ENCODE measurements around the gene PKHD1. TPM values are rescaled to one million over a fixed set of nuclear protein-coding genes. Genes with fewer than 3 reads are reported as not detected.

PKHD1 gene
- total and polyA plus RNA-seq, 2 of the 13 experiments (the other 11 are each of a cell fraction or from before 2014, with no cell fraction given) = 0.01 to 0.13 TPM

- TF ChIP-seq PATZ1 (CRISPR knock-in tag; IDR thresholded peaks at IDR 0.05) = peak; percentile 28; the same call in 1 of the 2 replicates
- TF ChIP-seq RFXAP (CRISPR knock-in tag; IDR thresholded peaks at IDR 0.05; ENCODE audit: borderline replicate concordance) = no peak
- TF ChIP-seq NFYB (CRISPR knock-in tag; IDR thresholded peaks at IDR 0.05) = peak; percentile 60
- no peak for TF ChIP-seq HNF4A (CRISPR knock-in tag; IDR thresholded peaks at IDR 0.05)
- TF ChIP-seq ZNF710 (CRISPR knock-in tag; IDR thresholded peaks at IDR 0.05; ENCODE audit: borderline replicate concordance) = 0 out of 2 replicates have a peak, but pooled peaks have one; percentile 53
- TF ChIP-seq CBX1 (IDR thresholded peaks at IDR 0.05; ENCODE audit: low read depth) = peak; percentile 77
- no peak for TF ChIP-seq SRF (IDR thresholded peaks at IDR 0.05; ENCODE audit: low read depth, low read length)
- TF ChIP-seq CBX5 (CRISPR knock-in tag; IDR thresholded peaks at IDR 0.05; ENCODE audit: borderline replicate concordance) = peak; percentile 72; the same call in 1 of the 2 replicates
- TF ChIP-seq ZFP36L1 (CRISPR knock-in tag; IDR thresholded peaks at IDR 0.05) = no peak
- TF ChIP-seq XRCC5 (optimal IDR thresholded peaks at IDR 0.05; ENCODE audit: low read length) = peak; percentile 31
- no peak for TF ChIP-seq ZSCAN5A (CRISPR knock-in tag; IDR thresholded peaks at IDR 0.05; ENCODE audit: borderline replicate concordance)
- no peak for TF ChIP-seq CC2D1A (CRISPR knock-in tag; IDR thresholded peaks at IDR 0.05)
These were observed 23.6 kb downstream of the PKHD1 start (continued) for GRCh38 chr6:52063584-52064344.

All from HepG2 (cell line).